T-helper 2 cell treated with Interferon-gamma antibody and Interleukin-4, amounts not matched to agents 5 μg/mL and 100 μg/mL, for 36 hours (primary cell): ENCODE measurements around the gene ATF4.

Experiments
- DNase-seq: peaks from one replicate; pipeline ENCODE4 v3.0.0; 2021; ENCODE audit warnings: low spot score
- H3K27ac Mint-ChIP-seq: one replicate; pipeline ENCODE4 v1.8.0; 2021; ENCODE audit warnings: mild to moderate bottlenecking, mixed read lengths
- H3K27me3 Mint-ChIP-seq: one replicate; pipeline ENCODE4 v1.8.0; 2021; ENCODE audit warnings: low read depth, mixed read lengths
- H3K36me3 Mint-ChIP-seq: one replicate; pipeline ENCODE4 v1.8.0; 2021; ENCODE audit warnings: low read depth, mixed read lengths
- H3K4me1 Mint-ChIP-seq: one replicate; pipeline ENCODE4 v1.8.0; 2021; ENCODE audit warnings: low read depth, mixed read lengths
- H3K4me3 Mint-ChIP-seq: one replicate; pipeline ENCODE4 v1.8.0; 2022; ENCODE audit warnings: mild to moderate bottlenecking, moderate library complexity, mixed read lengths
- H3K9me3 Mint-ChIP-seq: one replicate; pipeline ENCODE4 v1.8.0; 2021; ENCODE audit warnings: mixed read lengths

The ATF4 gene

GRCh38 chr22:39534092-39534506 lies 13.7 kb downstream of the ATF4 start:
- H3K27me3 Mint-ChIP-seq: no peaks in the 10 kb centered on the region
- peak overlapping the region; percentile 31 for H3K27ac Mint-ChIP-seq
- no peak for DNase-seq
- no peaks in the 10 kb centered on the region for H3K9me3 Mint-ChIP-seq
- H3K36me3 Mint-ChIP-seq: peaks cover 29% of the 10 kb centered on the region
- peaks cover 29% of the 10 kb centered on the region for H3K4me1 Mint-ChIP-seq
- no peak overlapping the region for H3K4me3 Mint-ChIP-seq

GRCh38 chr22:39534591-39535356 lies 14.4 kb downstream of the ATF4 start:
- Mint-ChIP-seq H3K9me3 (no peaks in the 10 kb centered on the region), H3K27ac (peak overlapping the region; percentile 31), H3K4me1 (peaks cover 23% of the 10 kb centered on the region), H3K27me3 (no peaks in the 10 kb centered on the region), H3K36me3 (peaks cover 22% of the 10 kb centered on the region), H3K4me3 (no peak overlapping the region)
- DNase-seq: peak; percentile 72

GRCh38 chr22:39535357-39535725 lies 15.0 kb downstream of the ATF4 start:
- Mint-ChIP-seq H3K27me3 (no peaks in the 10 kb centered on the region), H3K27ac (no peak overlapping the region), H3K4me1 (peaks cover 19% of the 10 kb centered on the region), H3K36me3 (peaks cover 17% of the 10 kb centered on the region), H3K4me3 (no peak overlapping the region), H3K9me3 (no peaks in the 10 kb centered on the region)
- no peak for DNase-seq

- no peak for DNase-seq
- Mint-ChIP-seq H3K4me1 (peaks cover 14% of the 10 kb centered on the region), H3K36me3 (peaks cover 11% of the 10 kb centered on the region), H3K27ac (no peak overlapping the region), H3K9me3 (no peaks in the 10 kb centered on the region), H3K27me3 (no peaks in the 10 kb centered on the region), H3K4me3 (no peak overlapping the region)
Measured at GRCh38 chr22:39535831-39536449, 15.6 kb downstream of the ATF4 start.

- H3K4me3 Mint-ChIP-seq: no peak overlapping the region
- DNase-seq: no peak
- no peak overlapping the region for H3K27ac Mint-ChIP-seq
- H3K27me3 Mint-ChIP-seq: no peaks in the 10 kb centered on the region
- no peaks in the 10 kb centered on the region for H3K9me3 Mint-ChIP-seq
- H3K4me1 Mint-ChIP-seq: peaks cover 9% of the 10 kb centered on the region
- H3K36me3 Mint-ChIP-seq: peaks cover 7% of the 10 kb centered on the region
Measured at GRCh38 chr22:39536711-39537110, 16.3 kb downstream of the ATF4 start.

- no peaks in the 10 kb centered on the region for H3K9me3 Mint-ChIP-seq
- H3K27me3 Mint-ChIP-seq: peaks cover 3% of the 10 kb centered on the region
- H3K27ac Mint-ChIP-seq: no peak overlapping the region
- DNase-seq: no peak
- no peak overlapping the region for H3K4me3 Mint-ChIP-seq
- no peaks in the 10 kb centered on the region for H3K36me3 Mint-ChIP-seq
- H3K4me1 Mint-ChIP-seq: peaks cover 4% of the 10 kb centered on the region
Measured at GRCh38 chr22:39537975-39538374, 17.6 kb downstream of the ATF4 start.

GRCh38 chr22:39543095-39543494 lies 22.7 kb downstream of the ATF4 start:
- Mint-ChIP-seq H3K4me1 (peaks cover 15% of the 10 kb centered on the region), H3K4me3 (no peak overlapping the region), H3K36me3 (no peaks in the 10 kb centered on the region), H3K27ac (no peak overlapping the region), H3K27me3 (peaks cover 34% of the 10 kb centered on the region), H3K9me3 (no peaks in the 10 kb centered on the region)
- no peak for DNase-seq

GRCh38 chr22:39545386-39546365 lies 25.3 kb downstream of the ATF4 start:
- DNase-seq: no peak
- H3K27ac Mint-ChIP-seq: no peak overlapping the region
- no peak overlapping the region for H3K4me3 Mint-ChIP-seq
- H3K4me1 Mint-ChIP-seq: peaks cover 15% of the 10 kb centered on the region
- no peaks in the 10 kb centered on the region for H3K36me3 Mint-ChIP-seq
- peaks cover 41% of the 10 kb centered on the region for H3K27me3 Mint-ChIP-seq
- H3K9me3 Mint-ChIP-seq: no peaks in the 10 kb centered on the region

- no peak for DNase-seq
- H3K27me3 Mint-ChIP-seq: peaks cover 46% of the 10 kb centered on the region
- no peaks in the 10 kb centered on the region for H3K36me3 Mint-ChIP-seq
- H3K4me3 Mint-ChIP-seq: no peak overlapping the region
- peaks cover 15% of the 10 kb centered on the region for H3K4me1 Mint-ChIP-seq
- no peak overlapping the region for H3K27ac Mint-ChIP-seq
- H3K9me3 Mint-ChIP-seq: no peaks in the 10 kb centered on the region
Measured at GRCh38 chr22:39546889-39547586, 26.7 kb downstream of the ATF4 start.

GRCh38 chr22:39547587-39547947 lies 27.2 kb downstream of the ATF4 start:
- no peak overlapping the region for H3K4me3 Mint-ChIP-seq
- peaks cover 15% of the 10 kb centered on the region for H3K4me1 Mint-ChIP-seq
- H3K9me3 Mint-ChIP-seq: no peaks in the 10 kb centered on the region
- no peak for DNase-seq
- no peak overlapping the region for H3K27ac Mint-ChIP-seq
- no peaks in the 10 kb centered on the region for H3K36me3 Mint-ChIP-seq
- peaks cover 44% of the 10 kb centered on the region for H3K27me3 Mint-ChIP-seq

- peaks cover 51% of the 10 kb centered on the region for H3K27me3 Mint-ChIP-seq
- H3K4me3 Mint-ChIP-seq: no peak overlapping the region
- DNase-seq: no peak
- H3K36me3 Mint-ChIP-seq: no peaks in the 10 kb centered on the region
- H3K27ac Mint-ChIP-seq: no peak overlapping the region
- no peaks in the 10 kb centered on the region for H3K9me3 Mint-ChIP-seq
- peaks cover 2% of the 10 kb centered on the region for H3K4me1 Mint-ChIP-seq
Measured at GRCh38 chr22:39553429-39553828, 33.1 kb downstream of the ATF4 start.

- DNase-seq: no peak
- peaks cover 2% of the 10 kb centered on the region for H3K4me1 Mint-ChIP-seq
- no peak overlapping the region for H3K4me3 Mint-ChIP-seq
- no peaks in the 10 kb centered on the region for H3K36me3 Mint-ChIP-seq
- no peaks in the 10 kb centered on the region for H3K9me3 Mint-ChIP-seq
- no peak overlapping the region for H3K27ac Mint-ChIP-seq
- peaks cover 56% of the 10 kb centered on the region for H3K27me3 Mint-ChIP-seq
Measured at GRCh38 chr22:39554151-39554550, 33.8 kb downstream of the ATF4 start.

- Mint-ChIP-seq H3K27ac (no peak overlapping the region), H3K27me3 (peaks cover 62% of the 10 kb centered on the region)
Measured at GRCh38 chr22:39556970-39557841, 36.8 kb downstream of the ATF4 start.

More at GRCh38 chr22:39556970-39557841, 36.8 kb downstream of the ATF4 start:
- no peak for DNase-seq
- peak overlapping the region; percentile 46 for H3K4me3 Mint-ChIP-seq
- H3K9me3 Mint-ChIP-seq: no peaks in the 10 kb centered on the region
- H3K4me1 Mint-ChIP-seq: peaks cover 2% of the 10 kb centered on the region
- H3K36me3 Mint-ChIP-seq: no peaks in the 10 kb centered on the region
